Neural cell (in vitro differentiated cells): ENCODE data around the gene PKNOX1. TPM values are rescaled to one million over a fixed set of nuclear protein-coding genes. Genes with fewer than 3 reads are reported as not detected.

Source experiments
- H2AFZ ChIP-seq: fragments of 200-600, 300-800 bp; sonication (generic), shearing (Covaris generic); 2 replicates; pipeline ENCODE4 v1.6.0; 2014; ENCODE audit warnings: low read depth, mild to moderate bottlenecking, antibody characterized with exemption, low read length, moderate library complexity
- H3F3A ChIP-seq: fragments of 200-600 bp; shearing (Covaris generic); 2 replicates; pipeline ENCODE4 v1.6.1; 2016; ENCODE audit warnings: mild to moderate bottlenecking, moderate library complexity, mixed read lengths, antibody characterized with exemption, low read length; ENCODE audit not compliant: insufficient read depth, poor library complexity, severe bottlenecking
- H3K27ac ChIP-seq: fragments of 200-600, 300-800 bp; sonication (generic), shearing (Covaris generic); 2 replicates; pipeline ENCODE4 v1.5.1; 2014; ENCODE audit warnings: mild to moderate bottlenecking, low read length, moderate library complexity
- H3K27me3 ChIP-seq: fragments of 300-800, 200-600 bp; sonication (generic), shearing (Covaris generic); 2 replicates; pipeline ENCODE4 v1.6.0; 2014; ENCODE audit warnings: mild to moderate bottlenecking, low read depth, low read length, moderate library complexity; ENCODE audit not compliant: insufficient read depth
- H3K36me3 ChIP-seq: fragments of 300-800, 200-600 bp; sonication (generic), shearing (Covaris generic); 2 replicates; pipeline ENCODE4 v1.5.1; 2014; ENCODE audit warnings: mild to moderate bottlenecking, antibody characterized with exemption, low read length, moderate library complexity; ENCODE audit not compliant: insufficient read depth
- H3K4me2 ChIP-seq: fragments of 300-800, 200-600 bp; sonication (generic), shearing (Covaris generic); 2 replicates; pipeline ENCODE4 v1.6.0; 2014; ENCODE audit warnings: mild to moderate bottlenecking, low read length
- H3K4me3 ChIP-seq: fragments of 300-800, 200-600 bp; sonication (generic), shearing (Covaris generic); 2 replicates; pipeline ENCODE4 v1.5.1; 2014; ENCODE audit warnings: mild to moderate bottlenecking, low read length, moderate library complexity
- H3K79me2 ChIP-seq: fragments of 200-600 bp; shearing (Covaris generic); replicated peaks from 2 replicates; pipeline ENCODE4 v1.6.0; 2014; ENCODE audit warnings: mild to moderate bottlenecking, low read length, moderate library complexity; ENCODE audit not compliant: insufficient read depth
- H3K9ac ChIP-seq: fragments of 300-800, 200-600 bp; sonication (generic), shearing (Covaris generic); 2 replicates; pipeline ENCODE4 v1.6.1; 2016; ENCODE audit warnings: mild to moderate bottlenecking, low read length, mixed read lengths
- H3K9me2 ChIP-seq: fragments of 200-600 bp; shearing (Covaris generic); 2 replicates; pipeline ENCODE4 v1.6.1; 2016; ENCODE audit warnings: mild to moderate bottlenecking, low read length, mixed read lengths; ENCODE audit not compliant: insufficient read depth
- H3K9me3 ChIP-seq: fragments of 200-600, 300-800 bp; sonication (generic), shearing (Covaris generic); 2 replicates; pipeline ENCODE4 v1.6.1; 2016; ENCODE audit warnings: mild to moderate bottlenecking, mixed run types, low read length, moderate library complexity, mixed read lengths
- H4K20me1 ChIP-seq: fragments of 200-600 bp; shearing (Covaris generic); 2 replicates; pipeline ENCODE4 v1.6.1; 2016; ENCODE audit warnings: mild to moderate bottlenecking, mixed run types; ENCODE audit not compliant: insufficient read depth
- CTCF ChIP-seq: fragments of 450-650 bp; IDR thresholded peaks from 2 replicates; pipeline ENCODE4 v1.5.1; 2014; ENCODE audit warnings: antibody characterized with exemption, mild to moderate bottlenecking, moderate library complexity; ENCODE audit not compliant: poor library complexity, severe bottlenecking
- EP300 ChIP-seq: fragments of 450-650 bp; conservative IDR thresholded peaks from 2 replicates; pipeline ENCODE4 v1.6.1; 2014; ENCODE audit warnings: antibody characterized with exemption, mild to moderate bottlenecking, moderate library complexity; ENCODE audit not compliant: poor library complexity, severe bottlenecking
- EZH2 ChIP-seq: fragments of 200-600, 300-800 bp; shearing (Covaris generic), sonication (generic); IDR thresholded peaks from 2 replicates; pipeline ENCODE4 v1.6.1; 2014; ENCODE audit warnings: antibody characterized with exemption, low read length, borderline replicate concordance, mild to moderate bottlenecking; ENCODE audit not compliant: insufficient read depth, poor library complexity, severe bottlenecking
- MXI1 ChIP-seq: fragments of 450-650 bp; conservative IDR thresholded peaks from 2 replicates; pipeline ENCODE4 v1.6.1; 2014; ENCODE audit warnings: antibody characterized with exemption, mild to moderate bottlenecking; ENCODE audit not compliant: poor library complexity, severe bottlenecking
- POLR2AphosphoS5 ChIP-seq: IDR thresholded peaks from 2 replicates; pipeline ENCODE4 v1.6.1; 2012
- RAD21 ChIP-seq: fragments of 450-650 bp; conservative IDR thresholded peaks from 2 replicates; pipeline ENCODE4 v1.6.1; 2014; ENCODE audit warnings: antibody characterized with exemption, mild to moderate bottlenecking, moderate library complexity
- REST ChIP-seq: IDR thresholded peaks from 2 replicates; pipeline ENCODE4 v1.6.1; 2012; ENCODE audit warnings: borderline replicate concordance
- SMC3 ChIP-seq: fragments of 450-650 bp; conservative IDR thresholded peaks from 2 replicates; pipeline ENCODE4 v1.6.1; 2014; ENCODE audit warnings: antibody characterized with exemption, mild to moderate bottlenecking, moderate library complexity; ENCODE audit not compliant: poor library complexity
- TAF1 ChIP-seq: IDR thresholded peaks from 2 replicates; pipeline ENCODE4 v1.6.1; 2012; ENCODE audit warnings: low read depth
- polyA plus RNA-seq: library from polyadenylated mRNA; depleted of rRNA; stranded (reverse); fragments of >200 nt; gene quantifications from 2 replicates; pipeline ENCODE4 v1.2.3, GENCODE V29; 2014

The PKNOX1 gene
- polyA plus RNA-seq, 1 donor from 2014 or later: 6.9 TPM

- Histone ChIP-seq H2AFZ (no peak overlapping the region), H3K4me2 (no peak overlapping the region)
- TF ChIP-seq POLR2AphosphoS5: no peak
Observed at GRCh38 chr21:42971897-42972275, 2.5 kb upstream of the PKNOX1 start.

GRCh38 chr21:42973309-42973990, 912 bp upstream of the PKNOX1 start:
- no peaks in the 10 kb centered on the region for H4K20me1 ChIP-seq

More at GRCh38 chr21:42971897-42972275, 2.5 kb upstream of the PKNOX1 start:
- Histone ChIP-seq H3K27me3 (no peaks in the 10 kb centered on the region), H3K9me2 (no peaks in the 10 kb centered on the region), H3K4me3 (no peak overlapping the region), H3F3A (peaks cover 4% of the 10 kb centered on the region), H3K9ac (no peak overlapping the region), H3K9me3 (peaks cover under 1% of the 10 kb centered on the region), H4K20me1 (no peaks in the 10 kb centered on the region), H3K27ac (no peak overlapping the region), H3K36me3 (no peaks in the 10 kb centered on the region), H3K79me2 (peaks cover 11% of the 10 kb centered on the region)

More at GRCh38 chr21:42973309-42973990, 912 bp upstream of the PKNOX1 start:
- H3K27me3 ChIP-seq: no peaks in the 10 kb centered on the region
- H2AFZ ChIP-seq: peak overlapping the region; percentile 83
- H3K4me2 ChIP-seq: peak overlapping the region; percentile 69
- H3K27ac ChIP-seq: peak overlapping the region; percentile 89
- no peaks in the 10 kb centered on the region for H3K36me3 ChIP-seq
- peaks cover 23% of the 10 kb centered on the region for H3K79me2 ChIP-seq
- H3K9me2 ChIP-seq: no peaks in the 10 kb centered on the region
- peak overlapping the region; percentile 80 for H3K9ac ChIP-seq
- peak overlapping the region; percentile 65 for H3K4me3 ChIP-seq
- H3F3A ChIP-seq: peaks cover 6% of the 10 kb centered on the region
- TF ChIP-seq RAD21 (no peak), TAF1 (no peak), REST (no peak), MXI1 (no peak), POLR2AphosphoS5 (no peak), EP300 (no peak), SMC3 (no peak), EZH2 (no peak), CTCF (no peak)
- peaks cover 4% of the 10 kb centered on the region for H3K9me3 ChIP-seq
